DND-41 (cell line): ENCODE measurements around the gene OSTF1.

Experiments used
- ATAC-seq: fragments of 200-7000 bp; cut with Tn5 transposase; 3 replicates; pipeline ENCODE4 v1.9.1; 2021; ENCODE audit warnings: low read depth; ENCODE audit not compliant: insufficient read depth
- DNase-seq: peaks from one replicate; pipeline ENCODE4 v3.0.0-alpha.2; 2020
- H2AFZ ChIP-seq: 2 replicates; pipeline ENCODE4 v1.6.0; 2012; ENCODE audit warnings: low read depth, low read length
- H3K27ac ChIP-seq: 2 replicates; pipeline ENCODE4 v1.5.1; 2012; ENCODE audit warnings: low read length, inconsistent platforms
- H3K27me3 ChIP-seq: fragments of 200-600 bp; sonication (generic); 2 replicates; pipeline ENCODE4 v1.6.0; 2012; ENCODE audit warnings: low read length, mild to moderate bottlenecking, inconsistent platforms; ENCODE audit not compliant: insufficient read depth, poor library complexity
- H3K36me3 ChIP-seq: 2 replicates; pipeline ENCODE4 v1.5.1; 2012; ENCODE audit warnings: low read length, inconsistent platforms; ENCODE audit not compliant: insufficient read depth
- H3K4me1 ChIP-seq: 2 replicates; pipeline ENCODE4 v1.5.1; 2012; ENCODE audit warnings: mild to moderate bottlenecking, low read length; ENCODE audit not compliant: insufficient read depth
- H3K4me2 ChIP-seq: 2 replicates; pipeline ENCODE4 v1.6.0; 2012; ENCODE audit warnings: mild to moderate bottlenecking, moderate library complexity, low read length, inconsistent platforms; ENCODE audit not compliant: insufficient read depth
- H3K4me3 ChIP-seq, 2 experiments: fragments of 200-600 bp in 1 of 2; shearing (Covaris generic) in 1 of 2; 2 replicates each; pipeline ENCODE4 v1.5.1; 2012 to 2016; ENCODE audit warnings: inconsistent platforms in 2 of 2, low read length in 2 of 2, mild to moderate bottlenecking in 2 of 2, low read depth in 1 of 2, moderate library complexity in 1 of 2
- H3K79me2 ChIP-seq: 2 replicates; pipeline ENCODE4 v1.6.0; 2012; ENCODE audit warnings: low read length, inconsistent platforms; ENCODE audit not compliant: insufficient read depth
- H3K9ac ChIP-seq: 2 replicates; pipeline ENCODE4 v1.6.0; 2012; ENCODE audit warnings: low read depth, mild to moderate bottlenecking, inconsistent platforms, low read length, moderate library complexity
- H3K9me3 ChIP-seq: 2 replicates; pipeline ENCODE4 v1.5.1; 2012; ENCODE audit warnings: low read length, moderate library complexity, mild to moderate bottlenecking, inconsistent platforms; ENCODE audit not compliant: insufficient read depth, severe bottlenecking
- H4K20me1 ChIP-seq: 2 replicates; pipeline ENCODE4 v1.6.0; 2012; ENCODE audit warnings: low read length; ENCODE audit not compliant: insufficient read depth
- CTCF ChIP-seq: IDR thresholded peaks from 2 replicates; pipeline ENCODE4 v1.5.1; 2012; ENCODE audit warnings: borderline replicate concordance, low read length, moderate library complexity, mild to moderate bottlenecking; ENCODE audit not compliant: poor library complexity, severe bottlenecking; ENCODE audit errors: extremely low read depth
- EZH2 ChIP-seq: IDR thresholded peaks from 3 replicates; pipeline ENCODE4 v1.6.1; 2012; ENCODE audit warnings: borderline replicate concordance, low read depth, mild to moderate bottlenecking, moderate library complexity, low read length, inconsistent platforms; ENCODE audit not compliant: severe bottlenecking

OSTF1 gene

GRCh38 chr9:75128535-75128934, 40.2 kb downstream of the OSTF1 start:
- H3K79me2 ChIP-seq, result peaks cover 16% of the 10 kb centered on the region; the same call in 1 of the 2 replicates
- peaks cover 44% of the 10 kb centered on the region for H3K36me3 ChIP-seq
- ATAC-seq (no peak), DNase-seq (no peak)
- H3K9ac ChIP-seq, result no peak overlapping the region
- H3K27me3 ChIP-seq, result no peaks in the 10 kb centered on the region
- H3K4me1 ChIP-seq, result no peaks in the 10 kb centered on the region
- TF ChIP-seq CTCF (no peak), EZH2 (no peak)
- no peak overlapping the region for H3K27ac ChIP-seq
- no peak overlapping the region for H2AFZ ChIP-seq
- H3K4me3 ChIP-seq, result no peak overlapping the region
- H3K4me2 ChIP-seq, result no peak overlapping the region
- no peaks in the 10 kb centered on the region for H3K9me3 ChIP-seq
- H4K20me1 ChIP-seq, result no peaks in the 10 kb centered on the region

DNA sequence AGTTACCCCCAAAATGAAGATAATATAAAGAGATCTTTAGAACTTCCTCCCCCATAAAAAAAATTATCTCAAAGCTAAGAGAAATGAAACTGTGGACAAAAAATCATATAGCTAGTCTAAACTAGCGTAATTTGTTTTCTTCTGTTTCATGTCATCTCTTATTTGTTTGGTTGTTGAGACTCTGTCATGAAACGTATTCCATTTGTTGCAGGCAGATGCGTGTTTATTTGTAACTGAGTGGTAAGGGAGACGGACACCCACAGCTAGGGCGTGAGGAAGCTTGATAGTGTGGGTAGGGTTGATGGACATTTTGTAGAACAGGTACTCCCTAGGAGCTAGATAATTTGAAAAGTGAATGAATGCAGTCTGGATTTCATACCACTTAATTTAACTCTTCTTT, 41.9 kb downstream of the OSTF1 start:
- H3K4me3 ChIP-seq, result no peak overlapping the region

GRCh38 chr9:75130621-75131230, 42.4 kb downstream of the OSTF1 start:
- Histone ChIP-seq H3K36me3 (peaks cover 59% of the 10 kb centered on the region), H3K4me2 (no peak overlapping the region), H2AFZ (no peak overlapping the region), H3K9ac (no peak overlapping the region), H3K4me1 (no peaks in the 10 kb centered on the region), H4K20me1 (no peaks in the 10 kb centered on the region), H3K9me3 (no peaks in the 10 kb centered on the region), H3K79me2 (peaks cover 2% of the 10 kb centered on the region; the same call in 1 of the 2 replicates), H3K27me3 (no peaks in the 10 kb centered on the region), H3K27ac (no peak overlapping the region; the same call in 1 of the 2 replicates), H3K4me3 (no peak overlapping the region)
- TF ChIP-seq EZH2, result no peak
- TF ChIP-seq CTCF, result no peak
- DNase-seq (no peak), ATAC-seq (no peak)

More for the DNA sequence above, 41.9 kb downstream of the OSTF1 start:
- no peak for TF ChIP-seq CTCF
- no peak for TF ChIP-seq EZH2
- Histone ChIP-seq H3K9me3 (no peaks in the 10 kb centered on the region), H3K4me2 (no peak overlapping the region), H3K27me3 (no peaks in the 10 kb centered on the region), H3K4me1 (no peaks in the 10 kb centered on the region), H2AFZ (no peak overlapping the region), H3K36me3 (peaks cover 53% of the 10 kb centered on the region), H3K9ac (no peak overlapping the region), H4K20me1 (no peaks in the 10 kb centered on the region), H3K79me2 (peaks cover 6% of the 10 kb centered on the region; the same call in 1 of the 2 replicates), H3K27ac (no peak overlapping the region; the same call in 1 of the 2 replicates)
- DNase-seq, result no peak
- ATAC-seq, result no peak

DNA sequence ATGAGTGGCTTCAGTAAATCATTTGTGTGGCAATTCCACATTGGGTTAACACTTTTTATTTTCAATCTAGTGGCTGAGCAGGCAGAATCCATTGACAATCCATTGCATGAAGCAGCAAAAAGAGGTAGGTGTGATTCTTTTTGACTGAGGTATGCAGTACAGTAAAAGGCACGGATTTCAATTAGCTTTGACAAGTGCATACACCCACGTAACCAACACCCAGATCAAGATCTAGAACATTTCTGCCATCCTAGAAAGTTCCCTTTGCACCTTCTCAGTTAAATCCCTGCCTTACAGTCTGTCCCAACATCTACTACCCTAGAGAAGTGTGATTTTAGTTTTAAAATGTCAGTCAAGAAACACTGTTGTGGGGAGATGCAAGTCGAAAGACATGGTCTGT, 43.4 kb downstream of the OSTF1 start:
- no peak for TF ChIP-seq EZH2
- no peak for TF ChIP-seq CTCF
- Histone ChIP-seq H2AFZ (no peak overlapping the region), H3K9ac (no peak overlapping the region), H3K36me3 (peaks cover 67% of the 10 kb centered on the region), H3K27ac (no peak overlapping the region), H3K9me3 (no peaks in the 10 kb centered on the region), H3K27me3 (no peaks in the 10 kb centered on the region), H4K20me1 (no peaks in the 10 kb centered on the region), H3K79me2 (no peaks in the 10 kb centered on the region; the same call in 1 of the 2 replicates), H3K4me1 (no peaks in the 10 kb centered on the region), H3K4me2 (no peak overlapping the region), H3K4me3 (no peak overlapping the region)
- ATAC-seq (no peak), DNase-seq (no peak)
